Activated naive CD8-positive, alpha-beta T cell treated with anti-CD3 and anti-CD28 coated beads, Interleukin-2, amount 50 U/mL, for 16 hours (primary cell): ENCODE results near the gene GLB1L2.

ENCODE experiments used
- DNase-seq: peaks from one replicate; pipeline ENCODE4 v3.0.0-alpha.2; 2020; ENCODE audit warnings: low read depth, low spot score

GLB1L2 gene

DNA sequence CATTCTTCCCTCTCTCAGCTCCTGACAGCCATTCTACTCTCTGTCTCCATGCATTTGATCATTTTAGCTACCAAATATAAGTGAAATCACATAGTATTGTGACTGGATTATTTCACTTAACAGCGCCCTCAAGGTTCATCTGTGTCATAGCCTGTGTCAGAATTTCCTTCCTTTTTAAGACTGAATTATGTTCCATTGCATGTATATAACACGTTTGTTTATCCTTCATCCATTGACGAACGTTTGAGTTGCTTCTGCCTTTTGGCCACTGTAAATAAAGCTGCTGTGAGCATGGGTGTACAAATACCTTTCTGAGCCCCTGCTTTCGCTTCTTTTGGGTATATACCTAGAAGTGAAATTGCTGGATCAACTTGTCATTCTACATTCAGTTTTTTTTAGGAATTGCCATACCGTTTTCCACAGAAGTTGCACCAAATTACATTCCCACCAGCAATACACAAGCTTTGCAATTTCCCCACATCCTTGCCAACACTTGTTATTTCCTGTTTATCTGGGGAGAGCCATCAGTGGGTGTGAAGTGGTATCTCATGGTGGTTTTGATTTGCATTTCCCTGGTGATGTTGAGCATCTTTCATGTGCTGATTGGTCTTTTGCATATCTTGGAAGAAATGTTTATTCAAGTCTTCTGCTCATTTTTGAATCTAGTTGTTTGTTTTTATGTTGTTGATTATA is 17.5 kb downstream of the GLB1L2 start:
- DNase-seq: no peak

DNA sequence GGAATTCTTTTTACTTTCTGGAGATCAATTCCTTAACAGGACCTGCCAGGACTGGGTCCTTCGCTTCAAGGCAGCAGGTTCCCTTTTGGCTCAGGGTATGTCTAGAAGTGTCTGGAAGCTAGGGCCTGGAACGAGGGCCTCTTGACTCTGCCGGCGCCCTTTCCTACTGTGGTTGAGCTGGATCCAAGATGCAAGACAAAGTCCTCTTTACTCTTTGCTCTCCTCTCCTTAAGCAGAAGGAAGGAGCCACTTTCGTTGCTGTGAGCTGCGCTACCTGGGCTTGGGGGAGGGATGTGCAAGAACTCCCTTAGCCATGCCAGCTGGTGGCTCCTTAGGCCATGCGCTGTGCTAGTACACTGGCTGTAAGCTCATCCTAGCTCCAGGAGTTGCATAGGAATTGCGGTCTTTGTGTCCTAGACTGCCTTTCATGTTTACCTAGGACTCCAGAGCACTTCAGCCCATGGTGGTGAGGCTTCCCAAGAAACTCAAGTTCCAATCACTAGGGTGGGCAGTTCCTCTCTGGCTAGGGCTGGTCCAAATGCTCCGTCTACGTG is 18.1 kb downstream of the GLB1L2 start:
- no peak for DNase-seq

DNA sequence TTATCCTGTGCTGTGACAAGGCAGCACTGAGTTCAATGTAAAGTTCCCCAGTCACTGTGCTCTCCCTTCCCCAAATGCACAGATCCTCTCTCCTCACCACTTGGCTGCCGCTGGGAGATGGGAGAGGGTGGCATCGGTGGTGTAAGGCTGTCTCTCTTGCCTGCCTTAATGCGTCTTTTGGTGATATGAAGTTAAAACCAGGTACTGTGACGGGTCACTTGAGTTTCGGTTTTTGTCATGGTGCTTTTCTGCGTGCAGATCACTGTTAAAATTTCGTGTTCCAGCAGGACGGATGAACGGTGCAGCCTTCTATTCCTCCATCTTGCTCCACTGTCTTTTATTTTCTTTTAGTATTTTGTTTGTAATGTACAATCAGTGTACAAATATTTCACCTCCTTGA is 18.6 kb downstream of the GLB1L2 start:
- no peak for DNase-seq

DNA sequence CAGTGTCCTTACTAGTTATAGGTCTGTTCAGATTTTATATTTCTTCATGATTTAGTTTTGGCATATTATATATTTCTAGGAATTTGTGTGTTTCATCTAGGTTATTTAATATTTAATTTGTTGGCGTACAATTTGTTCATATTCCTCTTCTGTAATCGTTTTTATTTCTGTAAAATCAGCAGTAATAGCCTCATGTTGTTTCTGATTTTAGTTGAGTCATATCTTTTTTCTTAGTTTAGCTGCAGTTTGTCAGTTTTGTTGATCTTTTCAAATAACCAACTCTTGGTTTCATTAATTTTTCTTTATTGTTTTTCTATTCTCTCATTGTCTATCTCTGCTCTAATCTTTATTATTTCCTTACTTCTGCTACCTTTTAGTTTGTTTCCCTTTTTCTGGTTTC is 20.3 kb downstream of the GLB1L2 start:
- DNase-seq: no peak

DNA sequence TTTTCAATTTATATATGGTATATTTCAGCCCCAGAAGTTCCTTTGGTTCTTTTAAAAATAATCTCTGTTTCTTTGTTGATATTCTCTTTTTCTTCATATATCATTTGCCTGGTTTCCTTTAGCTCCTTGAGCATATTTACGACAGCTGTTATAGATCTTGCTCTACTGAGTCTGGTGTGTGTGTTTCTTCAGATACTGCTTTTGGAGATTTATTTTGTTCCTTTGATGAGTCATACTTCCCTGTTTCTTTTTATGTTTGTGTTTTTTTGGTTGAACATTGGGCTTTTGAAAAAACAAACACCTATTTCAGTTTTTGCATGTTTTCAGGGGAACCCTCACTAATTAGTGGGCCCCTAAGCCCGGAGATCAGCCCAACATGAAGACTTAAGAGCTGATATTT is 23.3 kb downstream of the GLB1L2 start:
- no peak for DNase-seq

DNA sequence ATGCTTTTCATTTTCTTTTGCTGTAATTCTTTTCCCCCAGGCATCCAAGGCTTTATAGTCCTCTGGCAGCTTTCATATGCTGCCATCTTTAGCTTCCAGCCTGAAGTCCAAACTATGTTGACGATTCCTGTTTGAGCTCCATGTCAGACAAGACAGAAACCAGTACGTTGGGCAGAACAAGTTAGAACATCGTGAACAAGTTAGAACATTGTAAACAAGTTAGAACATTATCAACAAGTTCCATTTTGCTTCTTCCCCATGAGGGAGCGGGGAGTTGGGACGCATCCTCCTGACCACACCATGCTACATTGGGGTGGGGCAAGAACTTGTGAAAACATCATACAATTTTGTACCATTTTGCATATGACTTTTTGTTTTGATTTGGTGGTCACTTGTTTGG is 23.9 kb downstream of the GLB1L2 start:
- DNase-seq: no peak

DNA sequence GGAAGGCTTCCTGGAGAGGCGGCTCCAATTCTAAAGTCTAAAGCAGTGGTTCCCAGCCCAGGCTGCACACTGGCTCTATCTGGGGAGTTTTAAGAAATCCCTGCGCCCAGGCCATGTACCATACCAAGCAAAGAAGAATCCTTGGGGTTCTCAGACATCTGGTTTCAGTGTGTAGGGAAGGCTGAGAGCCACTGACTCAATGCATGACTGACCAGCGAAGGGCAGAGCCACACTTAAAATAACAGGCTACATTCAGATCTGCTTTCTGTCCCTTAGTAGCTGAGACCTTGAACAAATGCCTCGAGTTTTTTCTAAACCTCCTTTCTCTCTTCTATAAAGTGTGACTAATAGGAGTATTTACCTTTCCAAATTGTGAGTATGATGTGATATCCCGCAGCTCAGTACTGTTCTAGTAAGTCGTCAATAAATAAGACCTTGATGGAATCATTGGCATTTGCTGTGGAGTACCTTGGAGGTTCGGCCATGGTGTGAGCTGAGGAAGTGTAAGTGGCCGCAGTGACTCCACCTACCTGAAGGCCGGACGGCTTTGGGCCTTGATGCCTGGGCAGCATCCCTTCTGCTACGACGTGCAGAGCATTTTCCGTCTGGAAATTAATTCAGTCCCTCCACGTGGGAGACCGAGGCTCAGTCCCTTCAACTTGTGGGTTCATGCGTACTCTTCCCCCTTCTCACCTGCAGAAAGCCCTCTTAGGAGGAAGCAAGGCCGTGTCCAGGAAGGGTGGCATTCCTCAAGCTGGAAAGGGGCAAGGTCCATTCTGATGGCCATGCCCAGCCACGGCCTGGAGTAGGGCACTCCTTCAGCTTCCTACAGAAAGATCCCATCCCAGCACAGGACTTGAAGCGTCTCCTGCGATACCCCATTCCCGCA is 25.1 kb downstream of the GLB1L2 start:
- no peak for DNase-seq

DNA sequence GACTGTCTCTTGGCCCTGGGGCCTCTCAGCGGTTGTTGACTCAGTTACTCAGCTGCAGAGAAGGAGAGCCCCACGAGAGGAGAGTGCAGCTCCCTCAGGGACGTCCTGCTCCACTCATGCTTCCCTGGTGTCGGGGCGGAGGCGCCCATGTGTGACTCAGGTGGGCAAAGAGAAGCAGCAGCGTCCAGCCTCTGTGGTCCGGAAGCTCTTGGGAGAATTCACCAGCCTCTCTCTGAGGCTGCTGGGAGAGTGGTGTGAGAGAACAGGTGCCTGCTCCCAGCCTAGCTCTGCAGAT is 25.7 kb downstream of the GLB1L2 start:
- DNase-seq: no peak

DNA sequence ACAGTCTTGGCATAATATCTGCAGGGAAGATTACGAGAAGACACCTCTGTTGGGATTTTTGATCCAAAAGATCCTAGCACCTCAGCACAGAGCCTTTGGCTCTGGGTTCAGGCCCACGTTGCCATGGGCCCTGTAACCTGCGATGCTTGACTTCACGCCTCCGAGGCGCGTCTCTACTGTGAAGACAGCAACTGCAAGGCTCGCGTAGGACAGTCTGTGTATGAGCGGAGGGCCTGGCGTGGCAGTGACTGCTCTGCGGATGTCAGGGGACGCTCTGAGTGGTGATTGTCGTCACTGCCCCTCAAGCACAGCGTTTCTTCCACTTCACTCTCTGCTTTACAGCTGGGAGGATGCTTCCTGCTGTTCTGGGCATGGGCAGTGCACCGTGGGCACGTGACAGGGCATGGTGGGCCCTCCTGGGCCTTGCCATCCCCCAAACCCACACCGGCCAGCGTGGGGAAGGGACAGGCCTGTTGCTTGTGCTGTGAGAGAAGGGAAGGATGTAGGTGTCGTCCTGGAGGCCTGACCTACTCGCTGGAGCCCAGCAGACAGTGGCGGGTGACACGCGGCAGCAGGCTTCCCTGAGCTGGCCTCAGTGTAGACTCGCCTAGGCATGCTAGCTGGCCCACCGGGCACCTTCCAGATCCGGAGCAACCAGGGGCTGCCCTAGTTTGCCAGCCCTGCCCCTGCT is 26.5 kb downstream of the GLB1L2 start:
- DNase-seq: no peak

DNA sequence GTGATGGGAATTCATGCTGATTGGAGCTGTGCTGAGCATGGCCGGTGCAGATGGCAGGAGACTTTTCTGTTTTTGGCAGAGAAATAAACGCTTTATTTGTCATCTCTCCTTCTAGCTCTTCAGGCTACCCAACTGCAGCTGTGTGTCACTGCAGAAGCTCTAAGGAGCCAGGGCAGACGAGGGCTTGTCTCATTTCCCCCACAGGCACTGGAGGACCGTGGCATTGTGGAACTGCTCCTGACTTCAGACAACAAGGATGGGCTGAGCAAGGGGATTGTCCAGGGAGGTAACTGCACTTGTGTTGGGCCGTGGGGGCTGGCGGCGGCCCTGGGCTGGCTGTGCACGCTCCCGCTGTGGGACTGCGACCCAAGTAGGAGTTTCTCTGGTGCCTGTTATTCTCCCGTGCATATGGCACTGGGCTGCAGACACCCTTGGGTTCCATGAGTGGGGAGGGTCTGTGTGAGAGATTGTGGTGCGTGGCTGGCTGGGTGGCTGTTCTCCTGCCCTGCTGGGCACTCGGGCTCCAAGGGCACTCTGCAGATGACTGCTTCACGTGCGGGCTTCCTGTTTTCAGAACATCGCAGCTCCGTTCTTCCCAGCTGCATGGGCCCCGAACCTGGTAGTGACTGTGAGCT is 27.2 kb downstream of the GLB1L2 start:
- DNase-seq: no peak

DNA sequence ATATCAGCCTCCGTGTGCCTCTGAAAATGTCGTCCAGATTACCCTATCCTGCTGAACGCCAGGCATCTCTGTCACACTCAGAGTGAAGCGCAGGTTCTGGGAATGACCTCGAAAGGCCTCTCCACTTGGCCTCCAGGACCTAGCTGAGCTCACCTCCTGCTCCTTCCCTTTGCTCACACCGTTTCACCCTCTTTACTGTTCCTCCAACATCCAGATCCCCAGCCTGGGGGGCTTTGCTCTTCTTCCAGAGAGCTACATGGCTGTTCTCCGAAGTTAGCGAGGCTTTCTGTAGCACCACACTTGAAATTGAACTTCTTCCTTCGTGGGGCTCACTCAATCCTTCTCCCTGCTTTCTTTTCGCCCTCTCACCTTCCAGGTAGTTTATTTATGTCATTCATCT is 27.9 kb downstream of the GLB1L2 start:
- DNase-seq: no peak

DNA sequence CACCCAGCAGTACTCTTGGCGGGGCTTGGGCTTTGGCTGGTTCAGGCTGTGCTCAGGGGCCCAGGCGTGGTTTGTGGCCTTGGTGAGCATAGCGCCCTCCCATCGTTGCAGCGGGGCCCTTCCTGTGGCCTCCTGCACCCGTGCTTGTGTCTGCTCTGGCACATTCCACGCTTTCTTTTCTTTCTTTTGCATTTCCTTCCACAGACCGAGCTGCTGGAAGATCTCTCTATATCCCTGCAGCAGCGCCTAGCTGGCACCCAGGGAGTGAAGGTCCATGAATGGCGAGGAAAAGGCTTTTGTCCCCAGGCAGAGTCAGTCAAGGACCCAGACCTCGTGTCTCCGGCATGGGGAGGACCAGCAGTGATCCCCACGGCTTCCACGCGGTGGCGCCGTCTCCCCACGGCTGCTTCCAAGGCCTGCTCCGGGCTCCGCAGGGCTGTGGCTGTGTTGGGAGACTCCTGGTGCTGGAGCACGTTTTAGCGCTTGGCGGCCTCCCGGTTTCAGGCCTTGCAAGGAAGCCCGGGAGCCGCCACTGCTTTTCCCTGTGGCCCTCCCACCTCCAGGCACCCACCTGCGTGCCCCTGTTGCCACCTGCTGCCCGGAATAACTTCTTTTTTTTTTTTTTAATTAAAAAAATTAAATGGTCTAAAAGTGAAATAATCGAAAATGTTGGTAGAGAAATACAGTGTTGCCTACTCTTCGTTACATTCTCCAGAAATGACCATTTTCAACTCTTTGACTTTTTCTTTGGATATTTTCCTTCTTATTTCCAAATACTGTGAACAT is 28.5 kb downstream of the GLB1L2 start:
- DNase-seq: peak; percentile 40

DNA sequence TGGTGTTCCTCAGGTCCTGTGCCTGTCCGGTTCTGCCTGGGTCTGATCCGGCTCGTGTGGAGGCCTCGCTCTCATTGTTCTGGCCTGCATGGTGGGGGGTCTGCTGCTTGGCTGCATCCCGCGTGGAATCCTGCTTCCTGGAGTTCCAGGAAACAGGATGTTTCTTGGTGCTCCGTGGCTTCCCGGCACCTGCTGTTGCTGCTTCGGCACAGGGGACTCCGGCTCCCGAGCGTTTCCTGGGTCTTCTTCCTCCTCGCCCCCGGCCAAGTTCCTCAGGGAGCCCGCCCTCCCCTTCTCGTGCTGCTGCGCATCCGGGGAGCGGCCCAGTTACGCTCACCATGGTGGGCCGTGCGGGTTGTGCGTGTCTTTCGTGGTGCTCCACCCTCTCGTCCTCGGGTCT is 29.9 kb downstream of the GLB1L2 start:
- DNase-seq: no peak

DNA sequence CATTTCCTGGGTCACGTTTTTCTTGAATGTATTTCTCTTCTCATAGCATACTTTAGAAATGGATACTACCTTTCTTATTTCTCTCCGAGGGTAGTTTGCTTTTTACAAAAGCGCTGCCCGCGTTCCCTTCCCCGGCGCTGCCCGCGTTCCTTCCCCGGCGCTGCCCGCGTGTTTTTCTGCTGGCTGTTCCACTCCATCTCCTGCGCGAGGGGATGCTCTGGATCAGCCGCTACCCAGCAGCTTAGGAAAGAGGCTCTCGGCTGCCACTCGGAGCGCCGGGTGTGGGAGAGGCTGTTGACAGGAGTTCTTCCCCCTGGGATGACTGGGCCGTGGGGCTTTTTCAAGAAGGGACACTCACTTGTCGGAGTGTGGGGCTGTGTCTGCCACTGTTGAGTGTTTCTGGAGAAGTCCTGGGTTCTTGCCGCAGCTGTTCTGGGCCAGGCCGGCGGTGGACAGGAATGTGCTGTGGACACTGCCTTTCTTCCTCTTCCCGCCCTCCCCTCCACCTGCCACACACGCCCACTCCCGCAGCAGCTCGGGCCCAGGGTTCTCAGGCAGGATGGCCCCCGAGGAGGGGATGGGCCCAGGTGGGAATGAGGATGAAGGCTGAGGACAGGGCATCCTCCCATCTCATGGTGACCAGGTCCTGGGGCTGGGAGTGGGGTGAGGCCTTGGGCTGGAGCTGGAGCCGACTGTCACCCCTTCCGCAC is 30.6 kb downstream of the GLB1L2 start:
- no peak for DNase-seq

DNA sequence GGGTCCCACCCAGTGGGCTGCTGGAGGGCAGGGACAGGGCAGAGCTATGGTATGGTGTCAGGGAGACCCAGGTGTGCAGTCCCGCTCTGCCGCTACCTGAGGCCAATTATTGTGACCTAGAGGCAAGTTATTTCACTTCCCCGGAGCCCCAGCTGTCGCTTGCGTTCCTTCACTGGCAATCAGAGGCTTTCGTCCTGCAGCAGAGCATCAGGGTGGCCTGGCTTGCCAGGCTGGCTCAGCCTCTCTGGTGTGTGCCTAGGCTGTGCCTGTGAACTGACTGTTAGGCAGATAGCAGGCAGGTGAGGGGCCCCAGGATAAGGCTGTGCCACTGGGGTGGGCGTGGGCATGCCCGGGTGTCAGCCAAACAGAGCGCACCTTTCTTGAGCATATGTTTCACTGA is 31.4 kb downstream of the GLB1L2 start:
- DNase-seq: no peak

DNA sequence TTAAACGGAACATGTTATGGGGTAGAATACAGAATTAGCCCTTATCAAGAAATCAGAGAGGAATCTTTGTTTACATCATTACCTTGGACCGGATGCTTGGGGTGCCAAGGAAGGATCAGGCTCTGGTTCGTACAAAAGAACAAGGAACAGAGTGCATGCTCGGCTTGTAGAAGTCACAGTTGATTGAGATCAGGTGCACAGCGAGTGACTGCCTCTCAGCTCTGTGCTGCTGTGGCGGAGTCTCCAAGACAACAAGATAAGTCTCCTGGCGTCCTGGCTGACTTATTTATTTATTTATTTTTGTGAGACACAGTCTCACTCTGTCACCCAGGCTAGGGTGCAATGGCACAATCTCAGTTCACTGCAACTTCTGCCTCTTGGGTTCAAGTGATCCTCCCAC is 31.8 kb downstream of the GLB1L2 start:
- DNase-seq: no peak

DNA sequence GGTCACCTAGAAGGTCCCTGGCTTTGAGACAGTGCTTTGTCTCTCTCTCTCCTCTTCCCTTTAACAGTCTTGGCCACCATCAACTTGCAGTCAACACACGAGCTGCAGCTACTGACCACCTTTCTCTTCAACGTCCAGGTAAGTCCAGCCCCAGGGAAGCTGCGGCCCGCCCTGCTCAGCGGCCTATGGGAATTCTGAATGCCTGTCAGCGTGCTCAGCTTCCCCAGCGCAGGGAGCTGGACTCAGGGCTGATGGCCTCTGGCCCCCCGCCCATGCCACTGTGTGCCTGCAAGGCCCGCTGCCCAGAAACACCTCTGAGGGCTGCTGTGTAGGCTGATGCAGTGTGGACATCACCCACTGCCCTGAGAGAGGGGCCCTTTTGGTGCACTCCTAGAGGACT is 32.5 kb downstream of the GLB1L2 start:
- no peak for DNase-seq

DNA sequence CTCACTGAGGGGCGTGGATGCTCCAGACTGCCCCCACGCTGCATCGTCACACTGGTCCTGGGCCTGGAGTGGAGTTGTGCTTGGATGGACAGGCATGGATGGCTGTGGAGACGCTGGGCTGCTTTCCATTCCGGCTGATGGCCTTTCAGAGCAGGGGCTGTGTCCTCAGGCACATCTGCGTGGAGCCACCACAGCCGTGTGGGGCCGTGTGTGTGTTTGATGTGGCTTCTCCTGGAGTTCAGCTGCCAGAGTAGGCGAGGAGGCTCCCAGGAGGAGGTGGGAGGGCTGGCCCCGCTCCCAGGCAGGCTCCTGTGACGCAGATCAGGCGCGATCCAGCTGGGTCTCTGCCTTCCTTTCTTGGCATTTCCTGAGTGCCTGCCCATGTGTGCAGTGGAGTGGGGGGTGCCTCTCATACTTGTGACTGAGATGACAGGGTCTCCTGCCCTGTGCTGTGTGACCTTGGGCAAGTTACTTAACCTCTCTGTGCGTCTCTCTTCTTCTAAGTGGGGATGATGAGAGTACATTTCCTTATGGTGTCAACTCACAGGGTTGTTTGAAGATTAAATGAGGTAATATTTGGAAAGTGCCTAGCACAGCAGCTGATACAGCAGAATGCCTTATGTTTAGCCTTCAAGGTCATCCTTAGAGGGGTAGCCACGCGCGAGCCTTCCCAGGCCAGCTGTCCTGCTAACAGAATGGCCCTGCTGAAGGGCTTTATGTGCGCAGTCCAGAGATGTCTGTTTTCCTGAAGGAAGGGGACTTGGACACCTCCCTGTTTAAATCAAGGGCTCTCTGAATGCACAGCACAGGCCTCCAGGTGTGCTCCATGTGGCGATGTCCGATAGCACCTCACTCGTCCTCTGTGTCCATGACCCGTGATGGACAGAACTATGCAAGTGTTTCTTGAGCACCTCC is 33.5 kb downstream of the GLB1L2 start:
- DNase-seq: no peak

DNA sequence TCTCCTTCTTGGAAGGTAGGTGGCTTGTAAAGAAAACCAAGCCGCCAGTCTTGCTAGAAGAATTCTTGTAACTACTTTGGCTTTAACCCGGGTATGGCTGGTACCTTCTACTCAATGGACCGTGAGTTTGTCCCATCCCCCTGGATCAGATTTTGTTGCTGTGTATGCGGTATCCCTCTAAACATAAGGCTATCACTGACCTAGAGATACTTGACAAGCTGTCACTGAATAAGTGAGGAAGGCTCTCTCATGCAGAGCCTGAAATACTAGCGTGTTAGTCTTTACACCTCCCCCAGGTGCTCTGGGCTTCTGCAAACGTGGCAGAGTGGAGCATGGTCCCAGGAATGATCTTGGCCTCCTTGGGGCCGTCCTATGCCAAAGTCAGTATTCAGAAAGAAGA is 34.5 kb downstream of the GLB1L2 start:
- DNase-seq: no peak

DNA sequence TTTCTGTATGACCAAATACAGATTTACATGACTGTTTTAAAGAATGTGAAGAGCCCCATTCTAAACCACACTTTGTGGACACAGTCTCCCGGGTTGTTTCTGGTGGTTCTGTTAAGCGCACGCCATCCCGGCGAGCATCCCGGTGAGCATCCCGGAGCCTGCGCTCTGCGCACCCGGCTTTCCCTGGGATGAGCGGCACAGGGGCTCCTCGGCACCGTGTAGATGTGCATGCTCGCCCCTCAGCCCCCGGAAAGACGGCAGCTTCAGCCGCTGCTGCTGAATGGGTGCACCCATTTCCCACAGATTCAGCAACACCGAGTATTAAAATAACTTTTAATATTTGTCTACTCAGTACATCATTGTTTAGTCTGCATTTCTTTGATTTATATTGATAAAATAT is 36.0 kb downstream of the GLB1L2 start:
- no peak for DNase-seq
